PFSK-1 (cell line): ENCODE data around the gene PLEKHJ1.

Experiments
- POLR2AphosphoS5 ChIP-seq: IDR thresholded peaks from 2 replicates; pipeline ENCODE4 v1.6.1; 2012; ENCODE audit warnings: low read depth, mild to moderate bottlenecking, control low read depth, low read length, moderate library complexity
- SIN3A ChIP-seq: IDR thresholded peaks from 2 replicates; pipeline ENCODE4 v1.6.1; 2012; ENCODE audit warnings: mild to moderate bottlenecking, low read length, moderate library complexity, borderline replicate concordance; ENCODE audit not compliant: insufficient read depth
- TAF1 ChIP-seq: IDR thresholded peaks from 2 replicates; pipeline ENCODE4 v1.6.1; 2012; ENCODE audit warnings: low read length, control low read depth, borderline replicate concordance; ENCODE audit not compliant: insufficient read depth
- TF ChIP-seq, protein P1 (sequence below), 2 experiments: IDR thresholded peaks; 2 replicates each; pipeline versions ENCODE4 v1.6.1 to v1.8.0; 2011 to 2012; ENCODE audit warnings: low read depth in 2 of 2, low read length in 2 of 2, control low read depth in 1 of 2, inconsistent platforms in 1 of 2, mild to moderate bottlenecking in 1 of 2, moderate library complexity in 1 of 2; ENCODE audit not compliant: insufficient read depth in 1 of 2

DNA sequence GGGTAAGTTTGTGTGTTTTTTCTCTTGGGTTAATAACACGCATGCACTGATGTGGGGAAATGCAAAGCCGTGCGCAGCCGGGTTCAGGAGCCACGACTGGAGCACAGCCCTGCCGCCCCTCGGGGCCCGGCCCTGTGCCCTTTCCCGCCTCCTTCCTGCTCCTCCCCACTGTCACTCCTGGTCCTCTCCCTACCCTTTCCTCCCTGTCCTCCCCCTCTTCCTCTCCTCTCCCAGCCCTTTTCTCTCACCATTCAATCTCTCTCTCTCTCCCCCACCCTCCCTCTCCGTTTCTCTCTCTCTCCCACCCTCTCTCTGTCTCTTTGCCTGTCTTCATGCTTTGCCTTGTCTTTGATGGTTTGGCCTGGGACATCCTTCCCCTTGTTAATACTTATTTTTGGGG is 27.2 kb downstream of the PLEKHJ1 start:
- TF ChIP-seq, protein P1, sequence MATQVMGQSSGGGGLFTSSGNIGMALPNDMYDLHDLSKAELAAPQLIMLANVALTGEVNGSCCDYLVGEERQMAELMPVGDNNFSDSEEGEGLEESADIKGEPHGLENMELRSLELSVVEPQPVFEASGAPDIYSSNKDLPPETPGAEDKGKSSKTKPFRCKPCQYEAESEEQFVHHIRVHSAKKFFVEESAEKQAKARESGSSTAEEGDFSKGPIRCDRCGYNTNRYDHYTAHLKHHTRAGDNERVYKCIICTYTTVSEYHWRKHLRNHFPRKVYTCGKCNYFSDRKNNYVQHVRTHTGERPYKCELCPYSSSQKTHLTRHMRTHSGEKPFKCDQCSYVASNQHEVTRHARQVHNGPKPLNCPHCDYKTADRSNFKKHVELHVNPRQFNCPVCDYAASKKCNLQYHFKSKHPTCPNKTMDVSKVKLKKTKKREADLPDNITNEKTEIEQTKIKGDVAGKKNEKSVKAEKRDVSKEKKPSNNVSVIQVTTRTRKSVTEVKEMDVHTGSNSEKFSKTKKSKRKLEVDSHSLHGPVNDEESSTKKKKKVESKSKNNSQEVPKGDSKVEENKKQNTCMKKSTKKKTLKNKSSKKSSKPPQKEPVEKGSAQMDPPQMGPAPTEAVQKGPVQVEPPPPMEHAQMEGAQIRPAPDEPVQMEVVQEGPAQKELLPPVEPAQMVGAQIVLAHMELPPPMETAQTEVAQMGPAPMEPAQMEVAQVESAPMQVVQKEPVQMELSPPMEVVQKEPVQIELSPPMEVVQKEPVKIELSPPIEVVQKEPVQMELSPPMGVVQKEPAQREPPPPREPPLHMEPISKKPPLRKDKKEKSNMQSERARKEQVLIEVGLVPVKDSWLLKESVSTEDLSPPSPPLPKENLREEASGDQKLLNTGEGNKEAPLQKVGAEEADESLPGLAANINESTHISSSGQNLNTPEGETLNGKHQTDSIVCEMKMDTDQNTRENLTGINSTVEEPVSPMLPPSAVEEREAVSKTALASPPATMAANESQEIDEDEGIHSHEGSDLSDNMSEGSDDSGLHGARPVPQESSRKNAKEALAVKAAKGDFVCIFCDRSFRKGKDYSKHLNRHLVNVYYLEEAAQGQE (IDR thresholded peaks at IDR 0.05; ENCODE audit: insufficient read depth in 1 of 2, low read depth in 2 of 2, low read length in 2 of 2), result no peak
- no peak for TF ChIP-seq POLR2AphosphoS5
- no peak for TF ChIP-seq TAF1
- TF ChIP-seq SIN3A, result no peak
